ENCODE results near the gene CALCOCO2. TPM values are rescaled to one million over a fixed set of nuclear protein-coding genes. Genes with fewer than 3 reads are reported as not detected.

The CALCOCO2 gene
- total RNA-seq, 8 experiments from 2014 or later = 21.6 to 58.8 (median 42.8) TPM

DNA sequence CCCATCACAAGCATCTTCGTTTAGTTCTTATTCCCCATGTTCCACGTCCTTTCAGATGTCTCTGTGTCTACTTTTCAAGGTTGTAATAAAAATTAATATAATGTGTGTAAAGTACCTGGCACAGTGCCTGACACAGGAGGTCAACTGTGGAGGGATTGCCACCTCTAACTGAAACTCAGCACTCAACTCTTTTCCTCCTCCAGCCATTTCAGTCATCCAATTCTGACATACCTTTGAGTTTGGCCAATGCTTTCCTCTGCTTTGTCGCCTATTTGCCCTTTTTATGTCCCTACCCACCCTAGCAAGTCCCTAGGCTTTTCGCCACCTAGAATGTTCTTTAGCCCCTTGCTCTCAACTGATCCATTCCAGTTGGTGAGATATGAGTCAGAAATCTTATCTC is 78.9 kb downstream of the CALCOCO2 start:
- H3K4me1 ChIP-seq (replicated peaks in 1 of 2) = peaks cover 13 to 17% of the 10 kb centered on the region in 2 donors
- no peak for ATAC-seq (replicated peaks in 6 of 8)
- H3K4me3 ChIP-seq = peak overlapping the region; percentile 67 to 99 (median 91)
- H3K27ac ChIP-seq = no peak overlapping the region
- in situ Hi-C loops (cut with MboI; ENCODE audit: low pct_unique_long_range_greater_than_20kb in 2 of 9, low sequenced_read_pairs in 9 of 9, unreplicated experiment in 9 of 9) = no loop called here
- 25 to 100% (median 71%) methylated on average over 1 to 4 of the region's 4 CpGs; no CpG with 5 or more reads in 1 of the 10 experiments for WGBS, 10 experiments

DNA sequence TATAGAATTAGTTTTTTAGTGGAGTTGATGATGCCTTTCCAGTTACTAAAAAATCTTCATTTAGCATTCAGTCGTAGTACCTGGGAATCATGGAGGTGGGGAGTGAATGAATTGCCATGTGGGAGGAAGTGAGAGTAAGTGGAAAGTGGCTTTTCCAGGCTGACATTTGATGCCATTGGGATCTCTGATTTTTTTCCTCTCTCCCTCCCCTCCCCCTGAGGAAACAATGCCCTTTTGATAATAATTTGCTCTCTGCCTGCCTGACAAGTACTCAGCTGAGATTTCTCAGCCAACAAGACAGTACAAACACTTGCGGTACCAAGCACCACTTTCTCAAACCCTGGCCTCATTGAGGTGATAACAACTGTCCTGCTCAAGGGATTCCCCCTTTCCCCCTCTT is 79.5 kb downstream of the CALCOCO2 start:
- in situ Hi-C loops (cut with MboI; ENCODE audit: low pct_unique_long_range_greater_than_20kb in 2 of 9, low sequenced_read_pairs in 9 of 9, unreplicated experiment in 9 of 9) = no loop called here
- 71 to 100% (median 100%) methylated on average over 1 to 2 of the region's 2 CpGs; no CpG with 5 or more reads in 5 of the 10 experiments for WGBS, 10 experiments
- H3K27ac ChIP-seq = no peak overlapping the region
- H3K4me3 ChIP-seq = no peak overlapping the region
- ATAC-seq (replicated peaks in 6 of 8) = no peak
- peaks cover 13 to 17% of the 10 kb centered on the region in 2 donors for H3K4me1 ChIP-seq (replicated peaks in 1 of 2)

DNA sequence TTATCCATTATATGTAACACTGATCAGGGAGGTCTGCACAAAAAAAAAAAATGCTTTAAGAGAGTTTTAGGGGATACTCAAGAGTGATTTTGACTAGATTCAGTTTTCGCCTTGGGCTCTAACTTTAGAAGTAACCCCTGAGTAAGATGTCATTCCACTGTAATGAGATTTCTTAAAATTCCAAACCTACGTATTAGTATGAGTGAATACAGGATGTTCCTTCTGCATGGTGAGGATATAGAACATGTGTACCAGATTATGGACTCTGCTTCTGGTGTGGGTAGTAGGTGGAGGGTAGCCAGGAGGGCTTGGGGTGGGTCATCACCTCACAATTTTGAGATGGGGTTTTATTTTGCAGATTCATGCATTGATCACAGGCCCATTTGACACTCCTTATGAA is 81.6 kb downstream of the CALCOCO2 start:
- Histone ChIP-seq H3K27ac (no peak overlapping the region), H3K4me1 (replicated peaks in 1 of 2) (peaks cover 12 to 13% of the 10 kb centered on the region in 2 donors), H3K4me3 (no peak overlapping the region)
- no peak for ATAC-seq (replicated peaks in 6 of 8)
- in situ Hi-C loops (cut with MboI; ENCODE audit: low pct_unique_long_range_greater_than_20kb in 2 of 9, low sequenced_read_pairs in 9 of 9, unreplicated experiment in 9 of 9) = no loop called here
- 83 to 100% (median 97%) methylated on average over 1 to 2 of the region's 2 CpGs; no CpG with 5 or more reads in 2 of the 10 experiments for WGBS, 10 experiments

Other genes with a start within 250 kb of the CALCOCO2 start
- 100 to 1,000 TPM in 1 of 8 experiments, 10 to 100 TPM in 7; 20.6 to 111 (median 52.1) TPM for gene HOXB3, start 240.8 kb upstream of the CALCOCO2 start, total RNA-seq
- gene HOXB5, start 237.3 kb upstream of the CALCOCO2 start, total RNA-seq = 10 to 100 TPM in 6 of 8 experiments, 1 to 10 TPM in 2; 1.0 to 51.9 (median 15.8) TPM
- 10 to 100 TPM in 6 of 8 experiments, 1 to 10 TPM in 2; 7.1 to 75.2 (median 35.3) TPM for gene HOXB6, start 226.0 kb upstream of the CALCOCO2 start, total RNA-seq
- 10 to 100 TPM in 7 of 8 experiments, 1 to 10 TPM in 1; 6.2 to 35.5 (median 23.7) TPM for gene HOXB7, start 220.0 kb upstream of the CALCOCO2 start, total RNA-seq
- gene HOXB8, start 215.7 kb upstream of the CALCOCO2 start, total RNA-seq = 100 to 1,000 TPM in 1 of 8 experiments, 10 to 100 TPM in 5, under 1 TPM in 2; 0.80 to 139 (median 63.2) TPM
- gene HOXB9, start 204.7 kb upstream of the CALCOCO2 start, total RNA-seq = 100 to 1,000 TPM in 2 of 8 experiments, 10 to 100 TPM in 3, under 1 TPM in 3; 0.10 to 154 (median 67.8) TPM
- not detected for gene PRAC1, start 108.5 kb upstream of the CALCOCO2 start, total RNA-seq
- gene PRAC2, start 107.8 kb upstream of the CALCOCO2 start, total RNA-seq = not detected
- gene HOXB13, start 102.3 kb upstream of the CALCOCO2 start, total RNA-seq = under 1 TPM in 7 of 8 experiments, not detected in 1; 0.05 to 0.70 (median 0.18) TPM
- gene TTLL6, start 13.8 kb upstream of the CALCOCO2 start, total RNA-seq = 1 to 10 TPM in 3 of 8 experiments, under 1 TPM in 3, not detected in 2; 0.36 to 3.9 (median 1.1) TPM
- 100 to 1,000 TPM; 109 to 239 (median 149) TPM for gene ATP5MC1, start 61.8 kb downstream of the CALCOCO2 start, total RNA-seq
- gene UBE2Z, start 77.4 kb downstream of the CALCOCO2 start, total RNA-seq = 10 to 100 TPM; 27.1 to 88.0 (median 47.1) TPM
- gene SNF8, start 113.8 kb downstream of the CALCOCO2 start, total RNA-seq = 100 to 1,000 TPM in 1 of 8 experiments, 10 to 100 TPM in 7; 57.8 to 109 (median 71.2) TPM
- not detected for gene GIP, start 137.6 kb downstream of the CALCOCO2 start, total RNA-seq
- 100 to 1,000 TPM in 1 of 8 experiments, 10 to 100 TPM in 6, 1 to 10 TPM in 1; 4.0 to 107 (median 18.1) TPM for gene IGF2BP1, start 166.3 kb downstream of the CALCOCO2 start, total RNA-seq